Activated effector memory CD4-positive, alpha-beta T cell treated with anti-CD3 and anti-CD28 coated beads, Interleukin-2, amount 50 U/mL, for 16 hours (primary cell): ENCODE measurements around the gene TTC39A.
"Not testable (repeated sequence)": the region's sequence is repeated elsewhere in the genome, so short reads cannot be mapped to it uniquely, and the experiment has no call there.

ENCODE experiments used
- DNase-seq: peaks from one replicate; pipeline ENCODE4 v3.0.0-alpha.2; 2020

TTC39A gene

GRCh38 chr1:51336004-51336403 is 5.6 kb upstream of the TTC39A start:
- peak; percentile 16 for DNase-seq

GRCh38 chr1:51331206-51332100 is 1.1 kb upstream of the TTC39A start:
- peak; percentile 55 for DNase-seq

- no peak for DNase-seq
Observed at GRCh38 chr1:51329443-51330325, 678 bp downstream of the TTC39A start.

- DNase-seq, result no peak
Observed at GRCh38 chr1:51328926-51329325, 1.4 kb downstream of the TTC39A start.

GRCh38 chr1:51328279-51328678 is 2.1 kb downstream of the TTC39A start:
- no peak for DNase-seq

- no peak for DNase-seq
Observed at GRCh38 chr1:51327386-51327785, 3.0 kb downstream of the TTC39A start.

- DNase-seq, result no peak
Observed at GRCh38 chr1:51326839-51327238, 3.5 kb downstream of the TTC39A start.

- no peak for DNase-seq
Observed at GRCh38 chr1:51325878-51326755, 4.2 kb downstream of the TTC39A start.

- no peak for DNase-seq
Observed at GRCh38 chr1:51325391-51325790, 5.0 kb downstream of the TTC39A start.

- not testable (repeated sequence) for DNase-seq
Observed at GRCh38 chr1:51325011-51325385, 5.4 kb downstream of the TTC39A start.

GRCh38 chr1:51324251-51325010 is 5.9 kb downstream of the TTC39A start:
- no peak for DNase-seq

GRCh38 chr1:51323778-51324177 is 6.6 kb downstream of the TTC39A start:
- no peak for DNase-seq

- DNase-seq, result no peak
Observed at GRCh38 chr1:51322417-51323101, 7.8 kb downstream of the TTC39A start.

GRCh38 chr1:51321924-51322280 is 8.5 kb downstream of the TTC39A start:
- no peak for DNase-seq

- DNase-seq, result no peak
Observed at GRCh38 chr1:51320967-51321923, 9.1 kb downstream of the TTC39A start.

GRCh38 chr1:51317798-51318197 is 12.6 kb downstream of the TTC39A start:
- no peak for DNase-seq

GRCh38 chr1:51316846-51317120 is 13.6 kb downstream of the TTC39A start:
- no peak for DNase-seq

- no peak for DNase-seq
Observed at GRCh38 chr1:51316113-51316845, 14.1 kb downstream of the TTC39A start.

GRCh38 chr1:51314974-51315373 is 15.4 kb downstream of the TTC39A start:
- no peak for DNase-seq
